Skin of body (tissue), 2 donors: Measurements from ENCODE around the gene SRPK2. TPM values are rescaled to one million over a fixed set of nuclear protein-coding genes. Genes with fewer than 3 reads are reported as not detected.

ENCODE experiments used
- DNase-seq: peaks from one replicate; lab custom pipeline; 2025; lab: John Stamatoyannopoulos, UW
- total RNA-seq: library from RNA; depleted of rRNA; stranded (reverse); fragments of >200 nt; gene quantifications from one replicate; pipeline ENCODE4 v1.2.3, GENCODE V29; 2014

Gene SRPK2
- total RNA-seq, 1 donor from 2014 or later = 71.1 TPM

DNA sequence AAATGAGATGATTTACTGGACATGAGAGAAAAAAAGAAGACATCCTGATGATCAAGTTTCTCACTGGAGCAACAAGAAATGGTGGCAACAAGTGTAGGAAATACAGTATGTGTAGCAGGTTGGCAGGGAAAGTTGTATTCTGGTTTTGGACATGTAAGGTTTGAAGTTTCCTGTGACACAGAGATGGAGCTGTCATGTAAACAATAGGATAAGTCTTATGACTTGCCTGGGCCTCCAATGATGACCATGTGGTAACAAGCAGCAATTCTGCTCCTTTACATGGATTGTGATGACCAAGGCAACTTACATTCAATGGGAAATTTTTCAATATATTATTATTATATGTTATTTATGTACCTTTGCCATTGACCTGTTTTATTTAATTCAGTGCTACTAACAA lies 249.3 kb downstream of the SRPK2 start:
- DNase-seq = no peak

DNA sequence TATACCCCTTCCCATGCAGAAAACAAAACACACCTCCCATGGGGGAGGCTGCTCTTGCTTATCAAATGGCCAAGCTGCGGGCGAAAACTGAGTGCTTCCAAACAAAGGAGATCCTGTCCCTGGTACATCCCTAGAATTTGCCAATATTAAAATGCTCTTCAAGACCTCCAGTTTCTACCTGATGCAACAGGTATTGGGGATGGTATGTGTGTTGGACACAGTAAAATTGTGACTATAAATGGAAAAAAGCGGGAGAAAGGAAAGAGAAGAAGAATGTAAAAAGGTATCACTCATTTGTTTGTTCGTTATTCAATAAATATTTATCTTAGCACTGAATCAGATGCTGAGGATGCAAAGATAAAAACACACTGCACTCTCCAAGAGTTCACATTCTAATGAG lies 250.8 kb downstream of the SRPK2 start:
- no peak for DNase-seq

DNA sequence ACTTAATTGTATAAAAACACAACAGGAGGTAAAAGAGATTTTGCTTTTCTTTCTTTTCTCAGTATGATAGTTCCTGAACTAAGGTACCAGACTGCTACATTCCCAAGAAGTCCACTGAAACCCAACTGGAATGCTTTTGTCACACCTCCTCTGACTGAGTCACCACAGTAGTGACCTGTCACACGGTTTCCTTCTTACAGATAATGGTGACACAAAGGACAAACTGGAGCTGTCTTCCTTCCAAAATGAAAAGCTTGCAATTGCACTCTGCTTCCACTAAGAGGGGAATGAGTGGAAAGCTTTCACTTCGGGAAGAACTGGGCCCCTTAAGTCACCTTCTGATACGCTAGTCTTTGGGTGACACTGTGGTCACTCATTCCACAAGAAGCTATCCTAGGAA lies 252.5 kb downstream of the SRPK2 start:
- no peak for DNase-seq

- DNase-seq = no peak
Observed at GRCh38 chr7:105133986-105134655, 254.6 kb downstream of the SRPK2 start.

GRCh38 chr7:105133358-105133757 lies 255.4 kb downstream of the SRPK2 start:
- DNase-seq = no peak

GRCh38 chr7:105132835-105133234 lies 255.9 kb downstream of the SRPK2 start:
- DNase-seq = no peak

GRCh38 chr7:105132335-105132734 lies 256.4 kb downstream of the SRPK2 start:
- no peak for DNase-seq

GRCh38 chr7:105131890-105132289 lies 256.8 kb downstream of the SRPK2 start:
- no peak for DNase-seq

- no peak for DNase-seq
Observed at GRCh38 chr7:105131033-105131656, 257.6 kb downstream of the SRPK2 start.

- DNase-seq = no peak
Observed at GRCh38 chr7:105130580-105130979, 258.1 kb downstream of the SRPK2 start.

- DNase-seq = no peak
Observed at GRCh38 chr7:105130048-105130447, 258.7 kb downstream of the SRPK2 start.

GRCh38 chr7:105127179-105127578 lies 261.5 kb downstream of the SRPK2 start:
- DNase-seq = no peak

GRCh38 chr7:105126436-105126975 lies 262.2 kb downstream of the SRPK2 start:
- no peak for DNase-seq

- no peak for DNase-seq
Observed at GRCh38 chr7:105125745-105126144, 263.0 kb downstream of the SRPK2 start.

GRCh38 chr7:105122619-105123018 lies 266.1 kb downstream of the SRPK2 start:
- DNase-seq = no peak

- DNase-seq = no peak
Observed at GRCh38 chr7:105118612-105119600, 269.8 kb downstream of the SRPK2 start.

DNA sequence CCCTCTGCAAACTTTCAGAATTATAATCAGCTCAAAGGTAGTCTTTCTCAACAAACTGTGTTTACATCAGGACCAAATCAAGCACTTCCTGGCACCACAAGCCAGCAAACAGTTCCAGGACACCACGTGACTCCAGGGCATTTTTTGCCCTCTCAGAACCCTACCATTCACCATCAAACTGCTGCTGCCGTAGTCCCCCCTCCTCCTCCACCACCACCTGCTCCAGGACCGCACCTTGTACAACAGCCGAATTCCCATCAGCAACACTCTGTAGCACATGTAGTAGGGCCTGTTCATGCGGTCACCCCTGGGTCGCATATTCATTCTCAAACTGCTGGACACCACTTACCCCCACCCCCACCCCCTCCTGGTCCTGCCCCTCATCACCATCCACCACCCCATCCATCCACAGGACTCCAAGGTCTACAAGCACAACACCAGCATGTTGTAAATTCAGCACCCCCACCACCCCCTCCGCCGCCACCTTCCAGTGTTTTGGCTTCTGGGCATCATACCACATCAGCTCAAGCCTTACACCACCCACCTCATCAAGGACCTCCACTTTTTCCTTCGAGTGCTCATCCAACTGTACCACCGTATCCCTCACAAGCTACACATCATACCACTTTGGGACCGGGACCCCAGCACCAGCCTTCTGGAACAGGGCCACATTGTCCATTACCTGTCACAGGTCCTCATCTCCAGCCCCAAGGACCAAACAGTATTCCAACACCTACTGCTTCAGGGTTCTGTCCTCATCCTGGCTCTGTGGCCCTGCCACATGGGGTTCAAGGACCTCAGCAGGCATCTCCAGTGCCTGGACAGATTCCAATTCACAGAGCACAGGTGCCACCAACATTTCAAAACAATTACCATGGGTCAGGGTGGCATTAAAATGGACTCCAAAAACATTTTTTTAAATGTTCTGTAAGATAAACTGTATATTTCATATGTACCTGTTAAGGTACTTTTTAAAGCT lies 276.0 kb downstream of the SRPK2 start:
- DNase-seq = no peak

GRCh38 chr7:105107458-105107857 lies 281.3 kb downstream of the SRPK2 start:
- DNase-seq = no peak

- DNase-seq = no peak
Observed at GRCh38 chr7:105106473-105106872, 282.2 kb downstream of the SRPK2 start.

DNA sequence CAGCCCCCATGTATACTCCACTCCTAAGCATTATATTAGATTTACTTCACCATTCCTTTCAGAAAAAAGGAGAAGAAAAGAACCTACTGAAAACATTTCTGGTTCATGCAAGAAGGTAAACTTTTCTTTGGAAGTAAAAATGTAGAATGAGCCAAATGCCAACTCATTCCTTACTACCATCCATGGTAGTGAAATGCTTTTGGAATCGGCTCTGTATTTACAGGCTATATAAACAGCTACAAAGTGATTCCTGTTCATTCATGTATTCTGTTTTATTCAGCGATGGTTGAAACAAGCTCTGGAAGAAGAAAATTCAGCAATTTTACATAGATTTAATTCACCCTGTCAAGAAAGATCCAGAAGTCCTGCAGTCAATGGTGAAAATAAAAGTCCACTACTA lies 283.1 kb downstream of the SRPK2 start:
- DNase-seq = no peak
